Stimulated activated CD8-positive, alpha-beta memory T cell treated with anti-CD3 and anti-CD28 coated beads, Interleukin-12 subunit alpha, Interleukin-12 subunit beta, amount 100 ng/mL, for 24 hours (primary cell): Measurements from ENCODE around the gene FRMD4A.
"Not testable (repeated sequence)": the region's sequence is repeated elsewhere in the genome, so short reads cannot be mapped to it uniquely, and the experiment has no call there.

ENCODE experiments used
- DNase-seq: peaks from one replicate; pipeline ENCODE4 v3.0.0-alpha.2; 2020; ENCODE audit errors: extremely low read depth

The FRMD4A gene

GRCh38 chr10:13909516-13910258 is 421.0 kb downstream of the FRMD4A start:
- DNase-seq = no peak

DNA sequence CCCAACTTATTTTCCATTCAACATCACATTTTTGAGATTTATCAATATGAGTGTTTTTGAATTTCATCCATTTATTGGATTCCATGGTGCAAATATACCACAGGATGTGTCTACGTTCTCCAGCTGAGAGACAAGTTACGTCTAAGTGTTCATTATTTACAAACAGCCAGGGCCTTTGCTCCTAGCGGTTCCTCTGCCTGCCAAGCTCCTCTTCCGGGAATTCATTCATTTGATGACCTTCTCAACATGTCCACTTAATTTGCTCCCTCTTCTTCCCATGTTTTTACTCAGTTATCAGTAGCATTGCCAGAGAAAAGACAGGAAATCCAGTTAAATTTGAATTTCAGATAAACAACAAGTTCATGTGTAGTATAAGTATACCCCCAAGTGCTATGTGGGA is 422.2 kb downstream of the FRMD4A start:
- DNase-seq = no peak

DNA sequence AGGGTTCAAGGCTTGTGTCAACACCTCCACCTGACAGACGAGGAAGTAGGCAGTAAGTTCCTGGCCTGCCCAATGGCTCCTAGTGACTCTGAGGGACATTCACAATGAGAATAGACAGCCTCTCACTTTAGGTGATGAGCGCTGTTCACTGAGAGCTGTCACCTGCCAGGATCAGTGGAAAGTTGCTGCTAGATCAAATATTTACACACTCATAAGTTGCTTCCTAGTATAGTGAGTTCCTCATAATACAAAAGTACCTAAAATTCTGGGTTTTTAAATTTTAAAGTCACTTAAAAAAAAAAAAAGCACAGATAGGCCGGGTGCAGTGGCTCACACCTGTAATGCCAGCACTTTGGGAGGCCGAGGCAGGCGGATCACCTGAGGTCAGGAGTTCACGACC is 423.2 kb downstream of the FRMD4A start:
- no peak for DNase-seq

DNA sequence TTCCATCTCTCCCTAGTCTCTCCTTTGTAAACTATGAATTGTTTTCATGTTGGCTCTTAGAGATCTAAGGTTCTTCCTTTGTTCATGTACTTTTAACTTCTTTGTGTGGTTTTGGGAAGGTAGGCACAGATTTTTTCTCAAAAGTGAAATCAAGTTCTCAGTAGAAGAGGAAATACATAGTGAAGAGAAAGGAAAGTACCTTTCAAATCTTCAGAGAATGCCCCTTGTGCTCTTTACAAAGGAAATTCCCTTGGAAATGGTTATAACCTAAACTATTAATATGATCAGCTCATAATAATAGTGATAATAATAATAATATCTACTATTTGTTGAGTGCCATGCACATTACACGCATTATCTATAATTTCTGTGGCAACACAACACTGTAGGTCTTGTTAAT is 425.4 kb downstream of the FRMD4A start:
- no peak for DNase-seq

DNA sequence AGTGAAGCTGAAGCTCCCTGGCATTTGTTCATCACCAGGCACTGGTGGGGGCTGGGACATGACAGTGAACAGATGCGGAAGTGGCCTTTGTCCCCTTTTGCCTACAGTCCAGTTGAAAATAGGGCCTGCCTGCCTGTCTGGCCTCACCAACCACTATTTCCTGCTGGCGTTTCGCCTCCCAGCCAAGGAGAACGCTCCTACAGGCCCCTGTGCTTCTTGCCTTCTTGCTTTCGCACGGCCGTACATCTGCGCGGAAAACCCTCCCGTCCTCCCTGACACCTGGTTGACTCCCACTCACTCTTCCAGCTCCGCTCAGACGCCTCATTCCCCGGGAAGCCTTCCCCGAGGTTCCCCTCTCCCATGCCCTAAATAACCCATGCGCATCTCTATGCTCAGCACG is 426.7 kb downstream of the FRMD4A start:
- DNase-seq = no peak

- no peak for DNase-seq
These were observed 427.7 kb downstream of the FRMD4A start for GRCh38 chr10:13902868-13903587.

DNA sequence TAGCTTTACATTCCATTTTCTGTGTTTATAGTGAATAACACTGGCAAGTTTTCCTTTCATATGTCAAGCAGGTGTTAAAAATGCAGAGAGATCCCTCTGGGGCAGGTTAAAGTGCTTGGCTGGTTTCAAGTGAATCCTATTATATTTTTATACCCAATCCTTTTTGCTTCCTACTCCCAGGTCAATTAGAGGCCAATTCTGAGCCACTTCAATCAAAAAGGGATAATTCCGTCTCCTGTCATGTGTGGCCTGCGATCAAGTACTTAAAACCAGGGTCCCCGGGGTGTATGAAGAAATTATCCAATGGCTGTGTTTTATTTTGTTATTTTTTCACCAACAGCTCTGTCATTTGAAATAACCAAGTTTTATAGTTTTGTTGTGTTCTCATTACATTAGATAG is 430.8 kb downstream of the FRMD4A start:
- no peak for DNase-seq

GRCh38 chr10:13896146-13896545 is 434.6 kb downstream of the FRMD4A start:
- DNase-seq = not testable (repeated sequence)

GRCh38 chr10:13894412-13895093 is 436.2 kb downstream of the FRMD4A start:
- DNase-seq = no peak

DNA sequence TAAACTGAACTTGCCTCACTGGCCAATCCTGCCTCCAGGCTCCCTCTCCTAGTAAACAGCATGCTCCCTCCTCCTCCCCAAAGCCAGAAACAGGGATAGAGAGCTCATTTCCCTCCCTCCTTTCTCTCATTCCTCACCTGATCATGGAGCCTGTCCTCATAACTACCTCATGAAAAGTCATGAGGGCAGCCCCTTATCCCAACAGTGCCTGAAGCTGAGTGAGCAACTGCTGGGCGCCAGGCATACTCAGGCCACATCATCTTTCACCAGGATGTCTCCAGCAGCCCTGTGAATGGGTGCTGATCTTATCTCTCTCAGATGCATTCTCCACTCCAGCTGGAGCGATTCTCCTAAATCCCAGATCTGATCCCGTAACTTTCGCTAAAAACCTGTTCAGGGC is 436.8 kb downstream of the FRMD4A start:
- no peak for DNase-seq

DNA sequence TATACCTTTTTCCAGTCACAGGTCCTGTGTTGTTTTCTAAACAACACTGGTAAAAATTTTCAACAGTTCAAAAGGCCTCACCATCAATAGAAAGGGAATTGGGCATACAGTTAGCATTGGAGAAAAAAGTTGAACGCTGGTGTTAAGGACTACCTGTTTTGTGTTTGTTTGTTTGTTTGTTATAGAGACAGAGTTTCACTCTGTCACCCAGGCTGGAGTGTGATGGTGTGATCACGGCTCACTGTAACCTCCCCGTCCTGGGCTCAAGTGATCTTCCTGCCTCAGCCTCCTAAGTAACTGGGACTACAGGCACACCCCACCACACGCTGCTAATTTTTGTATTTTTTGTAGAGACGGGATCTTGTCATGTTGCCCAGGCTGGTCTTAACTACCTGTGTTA is 437.9 kb downstream of the FRMD4A start:
- DNase-seq = no peak

GRCh38 chr10:13892001-13892491 is 438.7 kb downstream of the FRMD4A start:
- no peak for DNase-seq

DNA sequence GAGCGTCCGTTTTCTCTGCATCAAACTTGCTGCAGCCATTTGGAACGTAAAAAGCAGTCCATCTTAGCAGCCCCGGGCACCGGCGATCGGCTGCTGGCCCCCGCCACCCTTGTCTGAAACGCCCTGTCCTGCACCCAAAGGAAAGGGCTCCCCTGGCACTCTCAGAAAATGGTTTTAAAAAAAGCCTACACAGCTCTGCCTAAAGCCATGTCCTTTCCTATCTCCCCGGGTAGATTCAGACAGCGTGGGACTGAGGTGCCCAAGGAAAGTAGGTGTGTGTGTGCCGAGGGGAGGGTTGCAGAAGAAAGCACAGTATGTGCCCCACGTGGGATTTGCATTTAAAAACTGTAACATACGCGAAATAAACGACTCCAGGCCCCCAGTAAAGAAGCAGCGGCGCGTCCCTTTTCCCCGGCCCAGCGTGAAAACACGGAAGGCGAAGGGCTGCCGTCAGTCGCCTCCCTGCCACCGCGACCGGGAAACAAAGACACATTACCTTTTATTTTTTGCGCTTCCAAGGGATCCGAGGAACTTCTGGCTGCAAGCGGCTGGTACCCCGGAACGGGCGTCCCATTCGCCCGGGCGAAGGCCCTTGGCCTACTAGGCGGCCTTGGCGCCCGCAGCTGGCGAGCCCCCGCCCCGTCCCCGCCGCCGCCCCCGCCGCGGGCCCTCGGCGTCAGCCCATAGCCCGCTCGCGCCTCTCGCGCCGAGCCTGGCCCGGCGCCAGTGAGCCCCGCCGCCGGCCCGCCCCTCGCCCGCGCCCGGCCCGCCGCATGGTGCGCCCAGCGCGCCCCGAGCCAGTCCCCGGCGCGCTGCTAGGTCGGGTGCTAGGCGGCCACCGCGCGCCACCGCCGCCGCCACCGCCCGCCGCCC is 439.4 kb downstream of the FRMD4A start:
- DNase-seq = no peak

DNA sequence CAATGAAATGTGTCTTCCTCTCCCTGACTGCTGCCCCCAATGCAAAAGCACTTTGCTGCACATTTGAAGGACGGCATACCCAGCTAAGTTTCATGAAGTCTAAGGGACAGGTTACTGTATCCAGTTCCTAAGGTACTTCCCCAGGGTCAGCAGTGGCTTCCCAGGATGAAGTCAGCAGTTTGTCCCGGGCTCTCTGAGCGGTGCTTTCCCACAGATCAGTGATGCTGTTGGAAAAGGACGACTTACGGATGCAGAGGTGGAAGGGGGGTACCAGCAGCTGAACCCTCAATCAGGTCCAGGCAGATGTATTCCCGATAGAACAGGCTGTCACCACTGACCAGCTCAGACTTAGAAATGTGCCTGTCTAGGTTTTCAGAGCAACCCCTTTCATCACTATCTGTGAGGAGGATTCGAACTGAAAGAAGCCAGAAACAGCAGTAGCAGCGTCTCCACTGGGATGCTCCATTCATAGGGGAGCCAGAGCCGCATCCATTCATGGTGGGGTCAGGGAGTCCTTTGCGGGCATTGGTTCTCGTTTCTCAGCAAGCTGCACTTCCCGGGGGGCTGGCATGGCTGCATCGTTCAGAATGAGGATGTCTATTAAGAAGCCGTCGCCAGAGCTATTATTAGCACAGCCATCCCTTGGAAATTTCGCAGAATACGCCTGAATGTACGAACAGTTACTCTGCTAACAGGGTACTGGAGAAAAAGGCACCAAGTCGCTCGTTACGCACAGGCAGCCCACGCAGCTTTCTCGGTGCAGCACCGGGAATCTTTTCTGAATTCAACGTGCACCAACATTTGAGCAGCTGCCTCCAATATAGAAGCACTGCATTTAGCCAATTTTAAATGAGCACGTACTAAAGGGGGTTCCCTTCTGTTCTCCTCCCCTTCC is 440.2 kb downstream of the FRMD4A start:
- no peak for DNase-seq

DNA sequence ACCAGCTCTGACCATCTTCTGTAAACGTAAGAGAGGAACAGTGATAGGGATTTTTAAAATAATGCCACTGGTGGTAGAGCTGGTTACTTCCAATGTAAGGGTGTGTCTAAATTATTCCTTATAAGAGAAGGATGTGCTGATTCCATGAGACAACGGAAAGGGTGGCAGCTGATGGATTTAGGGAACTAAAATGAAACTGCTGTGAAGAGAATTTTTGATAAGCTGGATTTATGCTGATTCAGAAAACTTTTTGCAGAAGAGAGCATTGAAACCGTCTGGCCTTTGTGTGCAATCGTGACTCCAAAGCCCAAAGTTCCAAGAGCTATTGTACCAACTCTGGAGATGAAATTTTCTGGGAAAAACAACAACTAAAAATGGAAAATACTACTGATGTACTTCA is 443.0 kb downstream of the FRMD4A start:
- no peak for DNase-seq

GRCh38 chr10:13885238-13885990 is 445.3 kb downstream of the FRMD4A start:
- no peak for DNase-seq

- no peak for DNase-seq
These were observed 446.9 kb downstream of the FRMD4A start for GRCh38 chr10:13883636-13884444.

- DNase-seq = no peak
These were observed 448.5 kb downstream of the FRMD4A start for GRCh38 chr10:13882119-13882711.

DNA sequence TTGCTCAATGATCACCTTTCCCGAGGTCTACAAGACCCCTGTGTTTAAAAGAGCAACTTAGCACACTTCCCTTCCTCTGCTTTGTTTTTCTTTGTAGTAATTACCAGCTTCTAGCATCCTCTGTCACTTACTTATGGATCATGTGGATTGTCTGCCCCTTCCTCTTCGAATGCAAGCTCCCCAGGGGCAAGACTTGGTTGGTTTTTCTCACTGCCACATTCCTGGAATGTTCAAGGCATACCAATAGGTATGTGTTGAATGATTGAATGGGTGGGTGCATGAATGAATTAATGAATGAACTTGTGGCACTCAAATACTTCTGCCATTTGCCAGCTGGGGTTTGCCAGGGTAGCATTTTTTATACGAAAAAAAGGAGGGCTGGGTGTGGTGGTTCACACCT is 450.0 kb downstream of the FRMD4A start:
- DNase-seq = no peak
